ENCODE data around the gene CTNNA2.

CTNNA2 gene

DNA sequence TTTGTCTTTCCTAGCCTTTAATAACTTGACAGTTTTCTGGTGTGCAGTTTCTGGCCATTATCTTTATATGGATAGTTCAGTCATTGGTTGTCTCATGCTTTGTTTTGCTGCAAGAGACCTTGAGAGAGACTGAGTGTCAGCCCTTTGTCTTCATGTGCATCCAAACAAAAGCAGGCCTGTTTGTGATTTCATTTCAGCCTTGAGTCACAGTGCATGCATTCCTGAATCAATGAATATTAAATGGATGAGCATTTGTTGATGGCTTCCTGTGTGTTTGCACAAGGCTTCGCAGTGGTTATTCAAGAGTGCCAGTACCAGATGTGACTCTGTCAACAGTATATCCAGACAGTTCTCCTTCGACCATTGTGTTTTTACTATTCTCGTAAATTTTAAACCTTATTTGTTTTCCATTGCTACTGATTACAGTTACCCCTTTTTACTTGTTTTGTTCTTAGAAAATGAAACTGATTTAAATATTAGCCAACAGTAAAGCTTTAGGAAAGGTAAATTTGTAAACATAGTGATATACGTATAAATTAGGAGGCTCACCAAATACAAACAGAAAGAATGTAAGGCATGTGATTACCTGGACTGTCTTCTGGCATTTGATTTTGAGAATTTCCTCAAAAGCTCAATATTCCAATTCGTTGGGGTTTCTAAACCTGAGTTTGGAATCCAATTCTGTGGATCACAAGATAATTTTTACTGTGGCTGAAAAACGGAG lies 319.8 kb downstream of the CTNNA2 start:
- DNase-seq (no peak), ATAC-seq (ENCODE audit: insufficient read depth, low read depth) (no peak)
- H3K79me2 ChIP-seq (ENCODE audit: insufficient read depth, low read length), result no peaks in the 10 kb centered on the region
- no peaks in the 10 kb centered on the region for H3K4me1 ChIP-seq (ENCODE audit: insufficient read depth, low read length)
- no peaks in the 10 kb centered on the region for H3K36me3 ChIP-seq (ENCODE audit: insufficient read depth, low read length)
- no peak overlapping the region for H3K4me3 ChIP-seq (ENCODE audit: low read depth in 1 of 2, low read length in 2 of 2)
- no peaks in the 10 kb centered on the region for H4K20me1 ChIP-seq (ENCODE audit: insufficient read depth, low read length)
- H3K9ac ChIP-seq (ENCODE audit: low read depth, low read length), result no peak overlapping the region
- H3K4me2 ChIP-seq (ENCODE audit: insufficient read depth, low read length), result no peak overlapping the region
- no peak overlapping the region for H2AFZ ChIP-seq (ENCODE audit: low read depth, low read length)
- no peaks in the 10 kb centered on the region for H3K9me3 ChIP-seq (ENCODE audit: insufficient read depth, low read length, severe bottlenecking)
- no peaks in the 10 kb centered on the region for H3K27me3 ChIP-seq (ENCODE audit: insufficient read depth, low read length, poor library complexity)
- no peak overlapping the region for H3K27ac ChIP-seq (ENCODE audit: low read length)
- no peak for TF ChIP-seq EZH2 (IDR thresholded peaks at IDR 0.05; ENCODE audit: borderline replicate concordance, low read depth, low read length, severe bottlenecking)
- TF ChIP-seq, protein P1, sequence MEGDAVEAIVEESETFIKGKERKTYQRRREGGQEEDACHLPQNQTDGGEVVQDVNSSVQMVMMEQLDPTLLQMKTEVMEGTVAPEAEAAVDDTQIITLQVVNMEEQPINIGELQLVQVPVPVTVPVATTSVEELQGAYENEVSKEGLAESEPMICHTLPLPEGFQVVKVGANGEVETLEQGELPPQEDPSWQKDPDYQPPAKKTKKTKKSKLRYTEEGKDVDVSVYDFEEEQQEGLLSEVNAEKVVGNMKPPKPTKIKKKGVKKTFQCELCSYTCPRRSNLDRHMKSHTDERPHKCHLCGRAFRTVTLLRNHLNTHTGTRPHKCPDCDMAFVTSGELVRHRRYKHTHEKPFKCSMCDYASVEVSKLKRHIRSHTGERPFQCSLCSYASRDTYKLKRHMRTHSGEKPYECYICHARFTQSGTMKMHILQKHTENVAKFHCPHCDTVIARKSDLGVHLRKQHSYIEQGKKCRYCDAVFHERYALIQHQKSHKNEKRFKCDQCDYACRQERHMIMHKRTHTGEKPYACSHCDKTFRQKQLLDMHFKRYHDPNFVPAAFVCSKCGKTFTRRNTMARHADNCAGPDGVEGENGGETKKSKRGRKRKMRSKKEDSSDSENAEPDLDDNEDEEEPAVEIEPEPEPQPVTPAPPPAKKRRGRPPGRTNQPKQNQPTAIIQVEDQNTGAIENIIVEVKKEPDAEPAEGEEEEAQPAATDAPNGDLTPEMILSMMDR (IDR thresholded peaks at IDR 0.05; ENCODE audit: borderline replicate concordance, extremely low read depth, low read length, poor library complexity, severe bottlenecking), result no peak

DNA sequence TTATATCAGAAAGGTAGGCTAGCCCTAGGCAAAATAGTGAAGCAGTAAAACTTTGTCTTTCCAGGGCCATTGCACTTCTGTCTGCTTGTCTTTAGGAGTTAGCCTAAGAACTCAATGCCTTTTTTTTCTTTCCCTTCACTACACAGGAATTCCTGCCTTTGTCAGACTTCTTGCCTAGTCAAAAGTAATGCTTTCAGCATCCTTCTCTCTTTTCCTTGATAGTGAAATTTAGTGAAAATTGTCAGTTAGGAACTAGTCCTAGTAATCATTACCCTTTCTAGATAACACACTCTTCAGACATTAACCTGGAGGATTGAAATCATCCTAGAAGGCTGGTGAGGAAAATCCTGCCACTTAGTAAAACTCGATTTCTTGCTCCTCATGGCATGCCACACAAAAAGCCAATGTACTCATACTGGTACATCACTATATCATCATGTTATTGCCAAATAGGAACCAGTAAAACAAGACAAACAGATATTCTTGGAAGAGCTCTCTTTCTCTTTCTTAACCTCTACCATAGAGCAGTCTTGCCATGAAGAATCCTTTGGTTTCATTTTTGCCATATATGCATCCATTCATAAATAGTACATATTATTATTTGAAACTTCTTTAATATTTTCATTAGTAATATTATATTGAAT lies 320.5 kb downstream of the CTNNA2 start:
- H3K9me3 ChIP-seq (ENCODE audit: insufficient read depth, low read length, severe bottlenecking), result no peaks in the 10 kb centered on the region
- H3K4me1 ChIP-seq (ENCODE audit: insufficient read depth, low read length), result no peaks in the 10 kb centered on the region
- no peak overlapping the region for H3K27ac ChIP-seq (ENCODE audit: low read length)
- no peak overlapping the region for H3K4me3 ChIP-seq (ENCODE audit: low read depth in 1 of 2, low read length in 2 of 2)
- no peak for ATAC-seq (ENCODE audit: insufficient read depth, low read depth)
- H2AFZ ChIP-seq (ENCODE audit: low read depth, low read length), result no peak overlapping the region
- no peaks in the 10 kb centered on the region for H3K36me3 ChIP-seq (ENCODE audit: insufficient read depth, low read length)
- no peak overlapping the region for H3K4me2 ChIP-seq (ENCODE audit: insufficient read depth, low read length)
- H3K79me2 ChIP-seq (ENCODE audit: insufficient read depth, low read length), result no peaks in the 10 kb centered on the region
- no peak overlapping the region for H3K9ac ChIP-seq (ENCODE audit: low read depth, low read length)
- no peaks in the 10 kb centered on the region for H4K20me1 ChIP-seq (ENCODE audit: insufficient read depth, low read length)
- no peak for DNase-seq
- TF ChIP-seq, protein P1 (IDR thresholded peaks at IDR 0.05; ENCODE audit: borderline replicate concordance, extremely low read depth, low read length, poor library complexity, severe bottlenecking), result no peak
- no peak for TF ChIP-seq EZH2 (IDR thresholded peaks at IDR 0.05; ENCODE audit: borderline replicate concordance, low read depth, low read length, severe bottlenecking)
- no peaks in the 10 kb centered on the region for H3K27me3 ChIP-seq (ENCODE audit: insufficient read depth, low read length, poor library complexity)

DNA sequence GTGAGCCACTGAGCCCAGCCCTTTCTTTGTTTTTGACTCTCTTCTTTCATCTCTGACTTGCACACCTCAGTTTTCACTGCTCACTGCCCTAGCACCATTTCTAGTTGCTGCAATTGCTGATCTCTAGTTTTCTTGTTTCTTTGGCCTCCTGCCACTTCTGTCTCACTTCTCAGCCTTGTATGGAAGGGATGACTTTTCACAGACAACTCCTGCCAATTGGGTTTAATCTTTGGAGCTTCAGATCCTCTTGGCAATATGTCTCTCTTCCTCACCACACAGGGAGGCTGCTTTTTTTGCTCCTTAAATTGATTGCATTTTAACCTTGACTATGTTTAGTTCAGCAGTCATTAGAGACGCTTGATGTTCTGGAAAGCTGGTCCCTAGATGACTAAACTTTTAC lies 323.1 kb downstream of the CTNNA2 start:
- no peaks in the 10 kb centered on the region for H3K4me1 ChIP-seq (ENCODE audit: insufficient read depth, low read length)
- no peak for TF ChIP-seq EZH2 (IDR thresholded peaks at IDR 0.05; ENCODE audit: borderline replicate concordance, low read depth, low read length, severe bottlenecking)
- TF ChIP-seq, protein P1 (IDR thresholded peaks at IDR 0.05; ENCODE audit: borderline replicate concordance, extremely low read depth, low read length, poor library complexity, severe bottlenecking), result no peak
- no peaks in the 10 kb centered on the region for H4K20me1 ChIP-seq (ENCODE audit: insufficient read depth, low read length)
- no peaks in the 10 kb centered on the region for H3K9me3 ChIP-seq (ENCODE audit: insufficient read depth, low read length, severe bottlenecking)
- DNase-seq (no peak), ATAC-seq (ENCODE audit: insufficient read depth, low read depth) (no peak)
- H3K36me3 ChIP-seq (ENCODE audit: insufficient read depth, low read length), result no peaks in the 10 kb centered on the region
- no peak overlapping the region for H2AFZ ChIP-seq (ENCODE audit: low read depth, low read length)
- no peaks in the 10 kb centered on the region for H3K79me2 ChIP-seq (ENCODE audit: insufficient read depth, low read length)
- no peak overlapping the region for H3K4me3 ChIP-seq (ENCODE audit: low read depth in 1 of 2, low read length in 2 of 2)
- H3K27me3 ChIP-seq (ENCODE audit: insufficient read depth, low read length, poor library complexity), result no peaks in the 10 kb centered on the region
- H3K9ac ChIP-seq (ENCODE audit: low read depth, low read length), result no peak overlapping the region
- no peak overlapping the region for H3K27ac ChIP-seq (ENCODE audit: low read length)
- no peak overlapping the region for H3K4me2 ChIP-seq (ENCODE audit: insufficient read depth, low read length)
